Measurements from ENCODE around the gene DLGAP1. TPM values are rescaled to one million over a fixed set of nuclear protein-coding genes. Genes with fewer than 3 reads are reported as not detected.

The DLGAP1 gene
- total and polyA plus RNA-seq, 9 donors = 2.0 to 42.7 (median 3.8) TPM

DNA sequence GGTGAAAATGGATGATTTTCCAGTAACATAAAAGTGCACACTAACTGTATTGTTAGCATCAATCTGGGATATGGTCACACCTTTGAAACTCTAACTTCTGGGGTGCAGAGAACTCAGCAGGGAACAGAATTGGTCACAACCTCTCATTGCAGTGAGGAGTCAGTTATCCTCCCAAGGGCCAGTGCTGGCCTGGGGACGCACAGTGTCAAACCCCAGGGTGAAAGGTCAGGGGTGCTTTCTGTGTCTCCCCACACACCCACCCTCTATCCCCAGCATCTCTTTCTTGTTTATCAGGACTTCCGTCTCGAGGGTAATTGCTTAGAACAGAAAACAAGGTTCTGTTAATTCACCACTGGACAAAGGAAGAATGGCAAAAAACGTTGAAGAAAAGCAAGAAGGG lies 208.7 kb downstream of the DLGAP1 start:
- WGBS, 3 donors = 75 to 85% (median 83%) methylated on average over 4 of the region's 4 CpGs
- H3K9me3 ChIP-seq = no peaks in the 10 kb centered on the region
- H3K4me3 ChIP-seq = no peak overlapping the region
- no peaks in the 10 kb centered on the region for H3K4me1 ChIP-seq (ENCODE audit: insufficient read depth)
- intact Hi-C loops (cut with DNase I) = no loop called here
- DNase-seq = no peak
- no peaks in the 10 kb centered on the region for H3K27me3 ChIP-seq
- TF ChIP-seq, protein P1, sequence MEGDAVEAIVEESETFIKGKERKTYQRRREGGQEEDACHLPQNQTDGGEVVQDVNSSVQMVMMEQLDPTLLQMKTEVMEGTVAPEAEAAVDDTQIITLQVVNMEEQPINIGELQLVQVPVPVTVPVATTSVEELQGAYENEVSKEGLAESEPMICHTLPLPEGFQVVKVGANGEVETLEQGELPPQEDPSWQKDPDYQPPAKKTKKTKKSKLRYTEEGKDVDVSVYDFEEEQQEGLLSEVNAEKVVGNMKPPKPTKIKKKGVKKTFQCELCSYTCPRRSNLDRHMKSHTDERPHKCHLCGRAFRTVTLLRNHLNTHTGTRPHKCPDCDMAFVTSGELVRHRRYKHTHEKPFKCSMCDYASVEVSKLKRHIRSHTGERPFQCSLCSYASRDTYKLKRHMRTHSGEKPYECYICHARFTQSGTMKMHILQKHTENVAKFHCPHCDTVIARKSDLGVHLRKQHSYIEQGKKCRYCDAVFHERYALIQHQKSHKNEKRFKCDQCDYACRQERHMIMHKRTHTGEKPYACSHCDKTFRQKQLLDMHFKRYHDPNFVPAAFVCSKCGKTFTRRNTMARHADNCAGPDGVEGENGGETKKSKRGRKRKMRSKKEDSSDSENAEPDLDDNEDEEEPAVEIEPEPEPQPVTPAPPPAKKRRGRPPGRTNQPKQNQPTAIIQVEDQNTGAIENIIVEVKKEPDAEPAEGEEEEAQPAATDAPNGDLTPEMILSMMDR (IDR thresholded peaks at IDR 0.05) = no peak
- no peak for TF ChIP-seq POLR2A (IDR thresholded peaks at IDR 0.05)
- no peak for TF ChIP-seq EP300 (IDR thresholded peaks at IDR 0.05)
- no peak overlapping the region for H3K27ac ChIP-seq
- H3K36me3 ChIP-seq = no peaks in the 10 kb centered on the region

DNA sequence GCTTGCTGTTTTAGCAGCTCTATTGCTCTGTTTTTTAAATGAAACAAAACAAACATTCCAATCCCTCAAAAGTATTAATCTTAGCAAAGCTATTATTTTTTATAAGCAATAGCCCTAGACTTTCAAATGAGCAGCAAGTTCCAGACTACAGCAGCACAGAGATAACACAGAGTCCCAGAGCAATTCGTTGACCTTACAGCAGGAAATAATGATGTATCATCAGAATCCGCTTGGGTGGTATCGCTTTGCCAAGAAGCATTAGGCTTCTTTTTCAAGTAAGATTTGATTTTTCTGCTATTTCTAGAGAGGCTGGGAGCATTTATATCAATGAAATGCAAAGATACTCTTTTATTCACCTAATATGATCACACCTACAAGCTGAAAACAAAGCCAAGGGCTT lies 209.7 kb downstream of the DLGAP1 start:
- no peaks in the 10 kb centered on the region for H3K27me3 ChIP-seq
- H3K4me3 ChIP-seq = no peak overlapping the region
- no peak overlapping the region for H3K27ac ChIP-seq
- DNase-seq = no peak
- intact Hi-C loops (cut with DNase I) = no loop called here
- H3K36me3 ChIP-seq = no peaks in the 10 kb centered on the region
- H3K9me3 ChIP-seq = no peaks in the 10 kb centered on the region
- no peaks in the 10 kb centered on the region for H3K4me1 ChIP-seq (ENCODE audit: insufficient read depth)
- 15 to 23% (median 19%) methylated on average over 3 of the region's 3 CpGs for WGBS, 3 donors
- TF ChIP-seq POLR2A (IDR thresholded peaks at IDR 0.05) = no peak
- no peak for TF ChIP-seq EP300 (IDR thresholded peaks at IDR 0.05)
- TF ChIP-seq, protein P1 (IDR thresholded peaks at IDR 0.05) = no peak

DNA sequence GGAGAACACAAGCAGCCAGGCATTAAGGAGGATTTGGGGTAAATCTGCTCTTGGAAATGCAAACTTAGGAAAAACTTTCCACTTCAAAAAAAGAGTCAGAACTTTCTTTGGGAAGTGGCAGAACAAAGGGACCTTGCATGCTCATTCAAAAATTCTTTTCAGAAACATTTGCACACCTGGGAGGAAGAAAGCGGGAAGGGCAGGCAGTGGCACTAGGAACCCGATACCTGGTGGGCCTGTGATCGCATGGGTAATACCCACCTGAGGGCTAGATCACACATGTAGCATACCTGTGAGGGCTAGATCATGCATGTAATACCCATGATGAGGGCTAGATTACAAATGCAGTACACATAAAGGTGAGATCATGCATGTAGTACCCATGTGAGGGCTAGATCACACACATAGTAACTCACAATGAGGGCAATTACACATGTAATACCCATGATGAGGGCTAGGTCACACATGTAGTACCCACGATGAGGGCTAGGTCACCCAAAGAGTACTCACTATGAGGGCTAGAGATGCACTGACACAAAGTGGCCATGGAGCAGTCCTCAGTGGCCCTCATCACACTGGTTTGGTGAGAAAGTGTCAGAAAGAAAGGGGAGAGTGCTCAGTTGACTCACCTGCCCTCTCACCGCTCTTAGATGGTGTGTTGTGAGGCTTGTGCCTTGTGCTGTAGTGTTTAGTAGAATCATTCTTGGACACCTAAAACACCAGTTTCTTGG lies 212.5 kb downstream of the DLGAP1 start:
- no peak overlapping the region for H3K27ac ChIP-seq
- intact Hi-C loops (cut with DNase I) = no loop called here
- TF ChIP-seq EP300 (IDR thresholded peaks at IDR 0.05) (no peak), POLR2A (IDR thresholded peaks at IDR 0.05) (no peak)
- TF ChIP-seq, protein P1 (IDR thresholded peaks at IDR 0.05) = no peak
- no peak overlapping the region for H3K4me3 ChIP-seq
- 94 to 97% (median 96%) methylated on average over 5 of the region's 5 CpGs for WGBS, 3 donors
- H3K9me3 ChIP-seq = no peaks in the 10 kb centered on the region
- no peaks in the 10 kb centered on the region for H3K4me1 ChIP-seq (ENCODE audit: insufficient read depth)
- no peaks in the 10 kb centered on the region for H3K36me3 ChIP-seq
- no peaks in the 10 kb centered on the region for H3K27me3 ChIP-seq
- DNase-seq = no peak

DNA sequence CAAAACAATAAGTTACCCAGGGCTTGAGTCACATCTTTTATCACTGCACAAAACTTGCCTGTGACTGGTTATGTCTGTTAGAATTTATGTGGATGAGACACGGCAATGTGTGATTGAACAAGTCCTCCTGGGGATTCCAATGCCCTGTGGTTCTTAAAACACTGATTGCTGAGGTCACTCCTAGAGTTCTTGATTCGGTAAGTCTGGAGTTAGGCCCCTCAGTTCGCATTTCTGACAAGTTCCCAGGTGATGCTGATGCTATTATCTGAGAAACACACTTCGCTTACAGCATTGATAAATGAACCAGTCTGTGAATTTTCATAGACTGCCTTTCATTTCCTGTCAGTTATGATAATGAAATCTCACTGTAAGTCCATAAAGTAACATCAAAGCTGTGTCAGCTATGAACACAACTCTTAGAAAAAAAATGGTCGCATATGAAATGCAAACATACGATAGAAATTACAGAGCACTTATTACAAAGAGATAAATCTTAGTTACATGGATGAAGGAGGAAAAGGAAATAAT lies 214.0 kb downstream of the DLGAP1 start:
- H3K27me3 ChIP-seq = no peaks in the 10 kb centered on the region
- H3K4me3 ChIP-seq = no peak overlapping the region
- no peaks in the 10 kb centered on the region for H3K36me3 ChIP-seq
- intact Hi-C loops (cut with DNase I) = no loop called here
- no peaks in the 10 kb centered on the region for H3K4me1 ChIP-seq (ENCODE audit: insufficient read depth)
- no peak overlapping the region for H3K27ac ChIP-seq
- H3K9me3 ChIP-seq = no peaks in the 10 kb centered on the region
- DNase-seq = no peak
- 67 to 77% (median 69%) methylated on average over 6 of the region's 6 CpGs for WGBS, 3 donors
- TF ChIP-seq POLR2A (IDR thresholded peaks at IDR 0.05) = no peak
- TF ChIP-seq EP300 (IDR thresholded peaks at IDR 0.05) = no peak
- TF ChIP-seq, protein P1 (IDR thresholded peaks at IDR 0.05) = no peak
